H7 (cell line): ENCODE results near the gene ATAD3B. TPM values are rescaled to one million over a fixed set of nuclear protein-coding genes. Genes with fewer than 3 reads are reported as not detected.
"Not testable (repeated sequence)": the region's sequence is repeated elsewhere in the genome, so short reads cannot be mapped to it uniquely, and the experiment has no call there.

ENCODE experiments used
- DNase-seq: peaks from one replicate; pipeline ENCODE4 v3.0.0; 2012
- H3K27me3 ChIP-seq: 2 replicates; pipeline ENCODE4 v1.6.0; 2011; ENCODE audit warnings: mild to moderate bottlenecking, low read length; ENCODE audit not compliant: control insufficient read depth, insufficient read depth
- H3K36me3 ChIP-seq: replicated peaks from 2 replicates; pipeline ENCODE4 v1.5.1; 2011; ENCODE audit warnings: low read length; ENCODE audit not compliant: control insufficient read depth, insufficient read depth
- H3K4me3 ChIP-seq: 2 replicates; pipeline ENCODE4 v1.5.1; 2011; ENCODE audit warnings: low read depth, mild to moderate bottlenecking, control low read depth, low read length, moderate library complexity; ENCODE audit not compliant: insufficient read depth
- total RNA-seq: library from RNA; depleted of rRNA; stranded (reverse); fragments of >200 nt; shearing (Covaris generic); gene quantifications from 2 replicates; pipeline ENCODE4 v1.2.3, GENCODE V29; 2014

ATAD3B gene
- total RNA-seq, 1 experiment from 2014 or later, result 43.5 TPM

DNA sequence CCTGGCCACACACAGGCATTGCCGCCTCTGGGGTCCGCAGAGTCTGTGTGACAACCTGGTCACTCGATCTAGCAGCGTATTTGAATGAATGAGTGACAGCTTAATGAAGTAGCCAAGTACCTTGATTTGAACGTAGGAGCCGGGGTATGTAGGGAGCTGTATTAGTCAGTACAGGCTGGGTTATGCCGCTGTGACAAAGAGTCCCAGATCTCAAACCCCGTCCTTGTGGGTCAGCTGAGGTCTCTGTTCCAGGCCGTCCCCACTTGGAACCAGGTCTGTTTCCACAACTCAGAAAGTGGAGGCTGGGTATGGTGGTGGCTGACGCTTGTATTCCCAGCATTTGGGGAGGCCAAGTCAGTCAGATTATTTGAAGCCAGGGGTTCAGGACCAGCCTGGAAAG lies 20.0 kb downstream of the ATAD3B start:
- no peak overlapping the region for H3K4me3 ChIP-seq
- no peaks in the 10 kb centered on the region for H3K27me3 ChIP-seq
- no peaks in the 10 kb centered on the region; the same call in none of the 2 replicates for H3K36me3 ChIP-seq
- DNase-seq, result no peak

GRCh38 chr1:1494311-1494710 lies 22.7 kb downstream of the ATAD3B start:
- H3K27me3 ChIP-seq, H3K4me3 ChIP-seq, H3K36me3 ChIP-seq, DNase-seq: not testable (repeated sequence)

- DNase-seq, result peak; percentile 30
- not testable (repeated sequence) for H3K36me3 ChIP-seq, H3K27me3 ChIP-seq, H3K4me3 ChIP-seq
Measured at GRCh38 chr1:1495461-1495975, 24.0 kb downstream of the ATAD3B start.

DNA sequence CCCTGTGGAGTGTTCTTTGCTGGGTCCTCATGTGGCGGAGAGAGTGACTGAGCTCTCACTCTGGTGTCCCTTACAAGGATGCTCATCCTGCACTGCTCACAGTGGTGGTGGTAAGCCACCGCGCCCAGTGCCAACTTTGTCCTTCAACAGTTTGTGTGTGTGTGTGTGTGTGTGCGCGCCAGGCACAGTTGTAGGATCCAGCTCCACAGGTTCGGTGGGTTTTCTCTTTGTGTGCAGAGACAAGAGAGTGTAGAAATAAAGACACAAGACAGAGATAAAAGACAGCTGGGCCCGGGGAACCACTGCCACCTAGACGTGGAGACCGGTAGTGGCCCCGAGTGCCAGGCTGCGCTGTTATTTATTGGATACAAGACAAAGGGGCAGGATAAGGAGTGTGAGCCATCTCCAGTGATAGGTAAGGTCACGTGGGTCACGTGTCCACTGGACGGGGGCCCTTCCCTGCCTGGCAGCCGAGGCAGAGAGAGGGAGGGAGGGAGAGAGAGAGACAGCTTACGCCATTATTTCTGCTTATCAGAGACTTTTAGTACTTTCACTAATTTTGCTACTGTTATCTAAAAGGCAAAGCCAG lies 33.3 kb downstream of the ATAD3B start:
- H3K27me3 ChIP-seq, H3K36me3 ChIP-seq: not testable (repeated sequence)
- peak overlapping the region; percentile 26 for H3K4me3 ChIP-seq
- DNase-seq, result peak; percentile 74

DNA sequence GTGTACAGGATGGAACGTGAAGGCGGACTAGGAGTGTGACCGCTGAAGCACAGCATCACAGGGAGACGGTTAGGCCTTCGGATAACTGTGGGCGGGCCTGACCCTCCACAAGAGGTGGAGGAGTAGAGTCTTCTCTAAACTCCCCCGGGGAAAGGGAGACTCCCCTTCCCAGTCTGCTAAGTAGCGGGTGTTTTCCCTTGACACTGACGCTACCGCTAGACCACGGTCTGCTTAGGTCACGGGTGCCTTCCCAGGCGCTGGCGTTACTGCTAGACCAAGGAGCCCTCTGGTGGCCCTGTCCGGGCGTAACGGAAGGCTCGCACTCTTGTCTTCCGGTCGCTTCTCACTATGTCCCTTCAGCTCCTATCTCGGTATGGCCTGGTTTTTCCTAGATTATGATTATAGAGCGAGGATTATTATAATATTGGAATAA lies 33.8 kb downstream of the ATAD3B start:
- H3K36me3 ChIP-seq, H3K27me3 ChIP-seq, DNase-seq: not testable (repeated sequence)
- peak overlapping the region; percentile 26 for H3K4me3 ChIP-seq

GRCh38 chr1:1505801-1506200 lies 34.2 kb downstream of the ATAD3B start:
- not testable (repeated sequence) for H3K27me3 ChIP-seq, H3K36me3 ChIP-seq

DNA sequence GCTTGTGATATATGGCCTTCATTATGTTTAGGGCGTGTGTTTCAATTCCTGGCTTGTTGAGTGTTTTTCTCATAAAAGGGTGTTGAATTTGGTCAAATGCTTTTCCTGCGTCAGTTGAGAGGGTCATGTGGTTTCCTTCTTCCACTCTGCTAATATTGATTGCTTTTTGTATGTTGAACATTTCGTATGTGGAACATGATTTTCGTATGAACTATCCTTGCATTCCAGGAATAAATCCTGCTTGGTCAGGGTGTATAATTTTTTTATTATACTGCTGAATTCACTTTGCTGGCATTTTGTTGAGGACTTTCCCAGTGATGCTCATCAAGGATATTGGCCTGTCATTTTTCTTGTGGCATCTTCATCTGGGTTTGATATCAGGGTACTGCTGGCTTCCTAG lies 35.7 kb downstream of the ATAD3B start:
- Histone ChIP-seq H3K36me3 (no peaks in the 10 kb centered on the region), H3K4me3 (no peak overlapping the region), H3K27me3 (no peaks in the 10 kb centered on the region)
- no peak for DNase-seq

More at GRCh38 chr1:1505801-1506200, 34.2 kb downstream of the ATAD3B start:
- not testable (repeated sequence) for DNase-seq, H3K4me3 ChIP-seq

GRCh38 chr1:1508775-1509464 lies 37.4 kb downstream of the ATAD3B start:
- H3K4me3 ChIP-seq, H3K27me3 ChIP-seq, H3K36me3 ChIP-seq, DNase-seq: not testable (repeated sequence)

GRCh38 chr1:1509465-1509850 lies 37.9 kb downstream of the ATAD3B start:
- not testable (repeated sequence) for H3K4me3 ChIP-seq, H3K36me3 ChIP-seq, DNase-seq, H3K27me3 ChIP-seq

- Histone ChIP-seq H3K27me3 (no peaks in the 10 kb centered on the region), H3K4me3 (peak overlapping the region; percentile 91), H3K36me3 (no peaks in the 10 kb centered on the region; the same call in 1 of the 2 replicates)
- DNase-seq, result peak; percentile 63
Measured at GRCh38 chr1:1510912-1511532, 39.5 kb downstream of the ATAD3B start.

DNA sequence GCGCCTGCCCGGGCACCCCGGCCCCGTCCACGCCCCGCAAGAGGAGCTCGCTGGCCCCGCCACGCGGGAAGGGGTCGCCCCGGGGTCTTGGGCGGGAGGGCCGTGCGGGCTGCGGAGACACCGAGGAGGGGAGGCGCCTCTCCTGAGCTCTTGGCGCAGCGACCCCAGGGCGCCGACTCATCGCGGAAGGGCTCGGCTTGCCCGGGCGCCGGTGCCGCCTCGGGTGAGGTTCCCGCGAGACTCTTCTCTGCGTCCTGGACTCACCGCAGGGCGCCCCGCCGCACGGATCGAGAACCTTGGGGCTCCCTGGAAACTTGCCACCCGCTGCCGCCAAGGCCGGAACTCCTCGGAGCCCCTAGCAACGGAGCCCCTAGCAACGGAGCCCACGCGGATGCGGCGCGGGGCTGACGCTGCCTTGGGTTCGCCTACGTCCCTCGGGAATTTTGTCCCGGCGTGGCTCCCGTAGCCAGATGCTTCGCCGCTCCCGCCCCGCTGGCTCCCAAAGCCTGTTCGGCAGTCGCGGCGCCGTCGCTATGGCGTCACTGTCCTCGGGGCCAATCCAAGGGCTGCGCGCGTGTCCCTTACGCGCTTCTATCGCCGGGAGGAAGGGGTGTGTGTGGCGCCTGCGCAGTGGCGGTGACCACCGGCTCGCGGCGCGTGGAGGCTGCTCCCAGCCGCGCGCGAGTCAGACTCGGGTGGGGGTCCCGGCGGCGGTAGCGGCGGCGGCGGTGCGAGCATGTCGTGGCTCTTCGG lies 40.1 kb downstream of the ATAD3B start, which contains the start of gene ATAD3A:
ATAD3A (plus strand) TSS at position 630 of the 753 bp plus-strand sequence; CDS start at position 737, 107 bp downstream.
- peak; percentile 99 for DNase-seq
- no peaks in the 10 kb centered on the region; the same call in 1 of the 2 replicates for H3K36me3 ChIP-seq

GRCh38 chr1:1512425-1512824 lies 40.9 kb downstream of the ATAD3B start:
- H3K4me3 ChIP-seq, result peak overlapping the region; percentile 91
- peak; percentile 38 for DNase-seq
- H3K36me3 ChIP-seq, H3K27me3 ChIP-seq: not testable (repeated sequence)

More for the DNA sequence above, 40.1 kb downstream of the ATAD3B start, which contains the start of gene ATAD3A:
- Histone ChIP-seq H3K27me3 (no peaks in the 10 kb centered on the region), H3K4me3 (peak within 1 kb of the TSS; percentile 91)

DNA sequence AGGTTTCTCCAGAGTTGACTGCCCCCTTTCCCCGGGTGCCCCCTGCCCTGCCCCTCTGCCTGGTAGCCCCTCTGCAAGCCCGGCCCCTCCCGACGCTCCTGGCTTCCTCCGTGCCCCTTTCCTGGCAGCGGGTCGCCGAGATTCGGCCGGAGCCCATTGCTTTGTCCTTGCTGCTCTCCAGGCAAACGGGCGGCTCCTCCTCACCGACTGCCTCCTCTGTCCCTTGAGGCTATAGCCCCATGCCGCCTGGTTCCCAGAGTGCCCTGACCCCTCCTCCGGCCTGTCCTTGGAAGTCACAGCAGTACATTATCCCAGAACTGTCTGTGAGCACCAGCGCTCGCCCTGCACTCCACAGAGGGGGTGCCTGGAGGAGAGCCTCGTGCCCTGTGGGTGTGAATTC lies 42.1 kb downstream of the ATAD3B start:
- not testable (repeated sequence) for H3K27me3 ChIP-seq, H3K36me3 ChIP-seq, H3K4me3 ChIP-seq

DNA sequence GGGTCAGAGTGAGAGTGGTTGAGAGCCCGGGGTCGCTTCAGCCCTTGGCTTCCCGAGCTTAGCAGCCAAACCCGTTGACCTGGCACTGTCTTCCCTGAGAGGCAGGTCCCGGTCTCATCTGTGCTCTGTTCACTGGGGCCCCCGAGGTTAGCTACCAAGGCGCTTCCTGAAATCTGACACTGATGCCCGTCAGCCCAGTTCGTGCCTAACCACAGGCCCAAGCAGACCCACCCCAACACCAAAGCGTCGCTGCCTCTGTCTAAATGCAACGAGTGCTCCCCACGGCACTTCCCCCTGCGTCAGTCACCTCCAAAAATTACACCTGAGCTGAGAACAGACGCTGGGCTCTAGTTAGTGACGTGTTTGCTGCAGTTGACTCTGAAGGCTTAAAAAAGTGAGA lies 42.8 kb downstream of the ATAD3B start:
- not testable (repeated sequence) for DNase-seq, H3K4me3 ChIP-seq, H3K36me3 ChIP-seq, H3K27me3 ChIP-seq

More for the DNA sequence above, 42.1 kb downstream of the ATAD3B start:
- not testable (repeated sequence) for DNase-seq
